C1 segment of cervical spinal cord (tissue), 14 donors: ENCODE results near the gene SSH2.

ENCODE experiments used
- DNase-seq, 14 donors: peaks; one replicate each; lab custom pipeline; 2025; lab: John Stamatoyannopoulos, UW

The SSH2 gene

DNA sequence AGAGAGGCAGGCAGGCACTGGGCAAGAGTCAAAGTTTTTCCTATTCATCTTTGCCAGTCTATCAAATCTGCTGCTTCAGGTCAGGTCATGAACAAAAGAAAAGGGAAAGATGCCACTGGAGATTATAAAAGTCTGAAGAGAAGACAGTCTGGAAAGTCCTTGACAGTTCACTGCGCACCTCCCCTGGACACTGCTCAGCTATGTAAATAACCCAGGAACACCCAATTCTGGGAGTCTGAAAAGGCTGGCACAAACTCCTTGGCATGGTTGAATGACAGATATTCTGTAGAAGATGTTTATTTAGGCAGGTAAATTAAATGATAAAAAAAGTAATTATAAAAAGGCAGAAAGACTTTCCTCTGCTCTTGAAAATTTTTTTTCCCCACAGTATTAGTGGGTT, 302.1 kb downstream of the SSH2 start:
- DNase-seq = no peak

- DNase-seq = peak in 8 of 14 donors; percentile 20 to 55 (median 40)
These were observed 304.8 kb downstream of the SSH2 start for GRCh38 chr17:29625037-29625750.

DNA sequence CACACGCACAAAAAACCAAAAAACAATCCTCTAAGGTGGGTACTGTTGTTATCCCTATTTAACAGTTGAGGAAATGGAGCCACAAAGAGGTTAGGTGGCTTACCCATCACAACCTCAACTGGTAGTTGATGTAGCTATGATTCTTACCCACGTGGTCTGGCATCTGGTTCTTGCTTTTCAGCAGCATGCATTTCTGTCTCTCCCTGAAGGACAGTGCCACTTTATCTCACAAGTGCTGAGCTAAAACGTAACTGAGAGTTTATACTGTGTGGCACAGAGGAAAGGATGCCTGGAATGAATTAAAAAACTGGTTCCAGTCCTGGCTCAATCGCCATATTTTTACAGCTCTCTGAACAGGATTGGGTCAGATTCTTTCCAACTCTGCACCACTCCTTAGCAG, 305.4 kb downstream of the SSH2 start:
- no peak for DNase-seq

GRCh38 chr17:29623283-29623647, 306.8 kb downstream of the SSH2 start:
- no peak for DNase-seq

GRCh38 chr17:29622337-29623282, 307.4 kb downstream of the SSH2 start, which contains the start of gene CORO6:
Gene CORO6, minus strand, starts transcription at chr17:29622912. Its CDS starts 1,491 bp downstream, at chr17:29621421.
- peak in 7 of 14 donors; percentile 16 to 42 (median 30) for DNase-seq

DNA sequence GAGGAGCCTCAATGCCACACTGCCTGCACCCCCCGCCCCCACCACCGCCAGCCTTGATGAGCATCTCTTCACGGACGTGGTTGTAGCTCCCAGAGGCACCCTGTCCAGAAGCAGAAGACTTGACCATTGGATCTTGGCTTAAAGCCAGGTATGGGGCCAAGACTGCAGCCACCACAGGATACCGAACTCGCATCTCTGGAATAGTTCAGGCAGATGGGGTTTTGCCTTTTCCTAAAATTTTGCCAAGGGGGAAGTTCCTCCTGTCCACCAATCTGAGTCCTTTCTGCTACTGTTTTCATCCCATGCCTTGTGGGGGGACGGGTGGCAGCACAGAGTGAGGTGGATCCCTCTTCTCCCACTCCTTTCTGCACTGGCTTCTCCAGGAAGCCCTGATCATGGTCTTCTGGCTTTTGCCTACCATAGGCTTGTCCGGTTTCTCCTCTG, 308.3 kb downstream of the SSH2 start:
- no peak for DNase-seq

DNA sequence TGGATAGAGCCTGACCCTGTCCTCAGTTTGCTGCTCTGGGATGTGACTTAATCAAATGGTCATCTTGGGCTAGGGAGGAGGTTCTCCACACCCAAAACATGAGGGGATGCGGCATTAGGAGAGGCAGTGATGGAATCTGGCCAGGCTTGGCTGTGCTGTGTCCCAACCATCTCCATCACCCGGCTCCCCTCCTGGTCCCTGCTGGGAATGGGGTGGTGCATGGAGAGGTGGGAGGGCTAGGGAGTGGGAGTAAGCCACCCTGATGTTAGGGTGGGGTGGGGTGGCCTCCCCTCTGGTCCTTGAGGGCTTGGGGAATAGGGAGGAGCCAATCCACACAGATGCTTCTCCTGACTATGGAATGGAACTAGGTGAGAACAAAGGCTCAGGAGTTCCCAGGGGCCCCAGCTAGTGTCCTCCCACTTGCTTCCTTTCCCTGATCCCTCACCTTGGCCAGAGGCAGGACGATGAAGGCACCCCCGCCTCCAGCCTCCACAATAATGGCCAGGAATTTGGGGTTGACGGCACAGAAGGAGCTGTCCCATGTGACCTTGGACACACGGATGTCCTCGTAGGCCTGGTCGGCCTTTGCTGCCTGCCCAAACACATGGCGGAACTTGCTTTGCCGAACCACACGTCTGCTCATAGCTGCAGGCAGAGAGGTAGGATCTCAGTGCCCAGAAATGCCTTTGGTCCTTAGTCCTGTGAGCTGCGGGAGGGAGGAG, 309.1 kb downstream of the SSH2 start:
- DNase-seq = no peak

GRCh38 chr17:29620271-29620670, 309.8 kb downstream of the SSH2 start:
- no peak for DNase-seq

DNA sequence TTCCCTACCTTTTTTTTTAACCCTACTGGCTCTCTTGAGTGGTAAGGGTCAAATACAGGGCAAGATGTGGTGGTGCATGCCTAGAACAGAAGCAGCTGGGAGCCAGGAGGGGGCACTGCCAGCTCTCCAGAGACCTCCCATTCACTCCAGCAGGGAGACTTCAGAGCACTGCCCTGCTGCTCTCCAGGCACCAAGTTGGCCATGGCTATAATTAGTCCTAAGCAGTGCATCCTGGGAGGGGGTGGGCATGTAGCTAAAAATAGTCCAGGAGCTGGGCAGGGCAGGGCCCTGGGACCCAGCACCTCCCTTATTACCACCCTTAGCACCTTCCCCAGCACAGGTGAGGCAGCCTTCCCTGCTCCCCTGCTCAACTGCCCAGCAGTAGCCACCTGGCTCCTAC, 310.8 kb downstream of the SSH2 start:
- no peak for DNase-seq

DNA sequence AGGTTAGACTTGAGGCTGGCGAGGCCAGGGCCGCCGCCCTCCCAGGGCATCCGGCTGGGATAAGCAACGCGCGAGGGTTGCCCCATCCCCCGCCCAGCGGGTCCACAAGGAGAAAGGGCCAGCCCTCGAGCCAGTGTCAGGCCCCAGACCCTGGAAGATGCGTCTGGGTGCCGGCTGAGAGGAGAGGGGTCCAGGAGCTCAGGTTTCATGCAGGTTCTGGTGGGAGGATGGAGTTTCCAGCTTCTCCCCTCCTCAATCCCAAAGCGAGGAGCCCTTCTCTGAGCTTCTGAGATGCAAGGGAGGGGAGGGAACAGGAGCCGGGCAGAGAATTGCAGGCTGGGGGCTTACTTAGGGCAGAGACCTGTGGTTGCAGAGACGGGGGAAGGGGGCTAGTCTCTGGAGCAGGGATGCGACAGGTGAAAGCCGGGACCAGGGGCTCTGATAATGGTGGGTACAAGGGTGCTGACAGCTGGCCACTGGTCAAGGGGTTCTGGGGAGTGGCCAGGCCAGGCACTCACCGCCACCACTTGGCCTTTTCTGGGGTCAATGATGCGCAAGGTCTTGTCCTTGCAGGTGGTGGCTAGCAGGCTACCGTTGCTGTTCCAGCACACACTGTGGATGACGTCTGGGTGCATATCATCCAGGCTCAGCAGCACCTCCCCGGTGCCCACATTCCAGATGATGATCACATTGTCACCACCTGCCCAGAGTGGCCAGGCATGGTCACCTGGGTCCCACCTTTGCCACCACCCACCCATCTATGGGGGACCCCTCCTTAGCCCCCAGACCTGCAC, 311.6 kb downstream of the SSH2 start:
- DNase-seq = no peak

DNA sequence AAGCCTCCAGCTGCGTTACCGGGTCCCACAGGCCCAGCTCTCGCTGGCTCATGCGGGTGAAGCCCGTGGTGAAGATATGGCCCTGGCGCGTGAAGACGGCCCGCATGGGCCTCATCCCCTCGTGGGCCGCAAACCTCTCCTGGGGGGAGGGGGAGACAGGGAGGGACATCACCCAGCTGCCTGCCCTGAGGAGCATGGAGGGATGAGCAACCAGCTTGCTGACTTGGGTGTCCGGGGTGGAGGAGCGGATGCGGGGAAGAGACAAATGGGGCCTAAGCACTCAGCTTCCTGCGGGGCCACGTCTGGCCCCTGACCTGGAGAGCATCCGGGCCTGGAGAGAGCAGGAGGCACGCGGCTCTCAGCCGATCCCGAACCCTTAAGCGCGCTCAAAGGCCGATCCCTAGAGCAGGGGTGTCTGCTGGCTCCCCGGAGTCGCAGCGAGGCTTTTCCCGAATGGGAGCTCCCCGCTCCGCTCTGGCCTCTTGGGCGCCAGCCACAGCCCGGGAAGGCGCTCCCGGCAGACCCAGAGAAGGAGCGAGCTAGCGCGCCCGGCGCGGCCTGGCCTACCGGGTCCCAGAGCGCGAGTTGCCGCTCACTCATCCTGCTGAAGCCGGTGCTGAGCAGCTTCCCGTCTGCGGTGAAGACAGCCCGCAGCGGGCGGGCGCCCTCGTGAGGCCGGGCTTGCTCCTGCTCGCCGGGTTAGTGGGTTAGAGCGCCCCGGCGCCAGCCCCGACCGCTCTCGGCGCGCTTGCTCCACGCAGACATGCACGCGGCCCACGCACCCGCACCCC, 312.4 kb downstream of the SSH2 start:
- DNase-seq = peak in 12 of 14 donors; percentile 26 to 75 (median 54)

DNA sequence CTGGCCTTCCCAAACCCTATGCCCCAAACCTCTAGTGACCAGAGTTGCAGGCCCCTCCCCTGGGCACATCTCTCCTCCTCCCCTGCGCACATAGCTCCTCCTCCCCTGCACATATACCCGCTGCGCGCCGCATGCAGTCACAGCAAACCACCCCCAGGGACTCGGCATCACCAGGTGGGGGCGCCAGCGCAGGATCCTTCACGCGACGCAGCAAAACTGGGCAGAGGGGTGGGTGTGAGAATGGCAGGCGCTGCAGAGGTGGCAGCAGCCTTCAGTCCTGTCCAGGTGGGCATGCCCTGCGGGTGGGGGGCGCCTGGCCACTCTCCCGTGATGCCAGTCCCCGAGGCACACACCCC, 312.9 kb downstream of the SSH2 start:
- DNase-seq = peak in 10 of 14 donors; percentile 9 to 79 (median 64)

- peak in 1 of 14 donors; percentile 60 for DNase-seq
These were observed 313.6 kb downstream of the SSH2 start for GRCh38 chr17:29616300-29617048.

- DNase-seq = peak in 13 of 14 donors; percentile 46 to 90 (median 78)
These were observed 314.3 kb downstream of the SSH2 start for GRCh38 chr17:29615492-29616299.

DNA sequence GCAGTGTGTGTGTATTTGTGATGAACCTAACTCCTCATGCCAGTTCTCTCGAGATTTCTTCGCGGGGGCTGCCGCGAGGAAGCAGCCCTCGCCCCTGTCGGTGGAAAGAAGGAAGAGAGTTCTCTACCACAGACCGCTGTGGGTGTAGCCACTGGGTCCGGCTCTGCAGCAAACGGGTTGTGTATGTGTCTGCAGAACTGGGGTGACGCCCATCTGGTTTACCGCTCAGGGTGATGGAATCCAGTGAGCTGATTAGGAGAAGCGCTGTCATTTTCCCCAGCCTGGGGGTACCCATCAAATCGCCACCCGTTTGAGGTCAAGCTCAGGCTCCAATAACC, 315.0 kb downstream of the SSH2 start:
- DNase-seq = peak in 3 of 14 donors; percentile 48 to 70 (median 58)

DNA sequence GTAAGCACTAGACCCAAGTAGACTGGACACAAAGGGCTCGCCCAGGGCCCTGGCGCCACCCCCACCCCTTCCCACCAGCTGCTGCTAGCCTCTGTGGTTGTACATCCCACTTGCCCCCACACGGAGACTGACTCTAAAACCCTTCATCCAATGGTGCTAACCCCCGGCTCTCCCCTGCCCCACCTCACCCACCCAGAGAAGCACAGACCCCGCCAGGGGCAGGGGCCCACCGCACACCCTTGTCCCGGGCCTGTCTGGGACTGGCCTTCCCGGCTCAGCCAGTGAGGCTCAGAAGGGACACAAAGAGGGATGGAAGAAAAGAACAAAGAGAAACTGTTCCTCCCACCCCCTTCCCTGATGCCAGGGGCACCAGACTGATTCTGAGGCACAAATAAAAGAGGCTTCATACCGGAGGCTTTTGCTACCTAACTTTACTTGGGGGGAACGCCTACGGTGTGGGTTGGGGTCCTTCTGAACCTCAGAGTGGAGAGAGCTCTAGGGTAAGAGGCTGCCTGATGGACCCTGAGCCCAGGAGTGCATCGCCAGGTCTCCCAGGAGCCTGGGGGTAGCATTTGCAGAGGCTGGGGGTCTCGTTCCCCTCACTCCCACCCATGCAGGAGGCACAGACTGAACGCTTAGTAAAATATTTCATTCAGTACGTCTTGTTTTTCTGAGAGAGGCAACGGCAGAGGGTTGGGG, 315.5 kb downstream of the SSH2 start:
- peak in 5 of 14 donors; percentile 21 to 66 (median 56) for DNase-seq

- peak in 1 of 14 donors; percentile 64 for DNase-seq
These were observed 316.2 kb downstream of the SSH2 start for GRCh38 chr17:29613856-29614255.

GRCh38 chr17:29613352-29613837, 316.6 kb downstream of the SSH2 start:
- peak in 13 of 14 donors; percentile 51 to 95 (median 82) for DNase-seq
